IPS-18c (cell line): ENCODE measurements around the gene PLEKHM3.

Source experiments
- H3K4me3 ChIP-seq: 2 replicates; pipeline ENCODE4 v1.7.0; 2013; ENCODE audit warnings: low read depth, mild to moderate bottlenecking, low read length, moderate library complexity; ENCODE audit not compliant: insufficient read depth
- H3K9me3 ChIP-seq: one replicate; pipeline ENCODE4 v1.6.1; 2013; ENCODE audit warnings: mild to moderate bottlenecking, low read length, moderate library complexity; ENCODE audit not compliant: control insufficient read depth, insufficient read depth

The PLEKHM3 gene

DNA sequence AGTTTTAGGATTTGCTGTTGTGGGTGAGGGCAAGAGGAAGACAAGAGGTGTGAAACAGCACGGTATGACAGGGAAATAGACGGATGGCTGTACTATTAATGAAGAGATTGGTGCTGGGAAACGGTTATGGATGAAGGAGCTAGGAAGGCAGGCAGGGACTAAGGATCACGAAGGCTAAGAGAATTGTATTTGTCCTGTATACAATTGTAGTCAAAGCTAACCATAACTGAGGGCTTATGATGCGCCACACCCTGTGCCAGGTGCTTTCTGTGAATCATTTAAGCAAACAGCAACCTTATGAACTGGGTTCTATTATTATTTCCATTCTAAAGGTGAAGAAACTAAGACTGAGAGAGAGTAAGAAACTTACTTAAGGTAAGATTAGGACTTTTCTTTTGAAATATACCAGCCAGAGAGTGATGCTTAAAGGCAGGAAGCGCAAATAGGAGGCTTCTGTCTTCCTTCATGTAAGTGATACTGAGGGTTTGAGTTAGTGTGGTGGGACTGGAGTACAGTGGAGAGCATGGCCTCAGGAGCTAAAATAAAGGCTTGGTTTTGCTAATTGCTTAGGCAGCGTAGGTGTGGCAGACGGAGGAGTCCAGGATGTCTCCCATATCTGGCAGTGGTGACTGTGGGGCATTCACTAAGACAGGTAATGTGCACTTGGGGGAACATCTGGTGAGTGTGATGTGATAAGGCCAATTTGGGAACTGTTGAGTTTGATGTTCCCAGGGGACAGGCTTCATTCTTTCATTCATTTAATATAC, 85.8 kb downstream of the PLEKHM3 start:
- no peaks in the 10 kb centered on the region for H3K9me3 ChIP-seq

DNA sequence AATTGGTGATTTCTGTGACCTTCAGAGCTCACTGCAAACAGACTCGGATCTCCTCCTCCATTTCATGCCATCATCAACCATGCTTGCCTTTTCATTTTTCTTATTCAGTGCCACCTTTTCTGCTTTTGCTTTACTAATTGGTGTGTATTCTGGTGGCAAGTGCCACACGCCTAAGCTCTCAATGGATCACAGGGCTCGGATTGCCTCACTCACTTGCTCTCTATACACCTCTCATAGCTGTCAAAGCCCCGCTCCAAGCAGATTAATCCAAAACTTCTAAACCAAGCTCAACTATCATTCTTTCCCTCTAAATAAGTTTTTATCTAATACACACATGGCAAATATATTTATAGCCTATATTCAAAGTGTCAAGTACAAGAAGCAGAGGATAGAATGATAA, 86.4 kb downstream of the PLEKHM3 start:
- Histone ChIP-seq H3K4me3 (no peak overlapping the region), H3K9me3 (no peaks in the 10 kb centered on the region)

More for the DNA sequence above, 85.8 kb downstream of the PLEKHM3 start:
- H3K4me3 ChIP-seq, result no peak overlapping the region

DNA sequence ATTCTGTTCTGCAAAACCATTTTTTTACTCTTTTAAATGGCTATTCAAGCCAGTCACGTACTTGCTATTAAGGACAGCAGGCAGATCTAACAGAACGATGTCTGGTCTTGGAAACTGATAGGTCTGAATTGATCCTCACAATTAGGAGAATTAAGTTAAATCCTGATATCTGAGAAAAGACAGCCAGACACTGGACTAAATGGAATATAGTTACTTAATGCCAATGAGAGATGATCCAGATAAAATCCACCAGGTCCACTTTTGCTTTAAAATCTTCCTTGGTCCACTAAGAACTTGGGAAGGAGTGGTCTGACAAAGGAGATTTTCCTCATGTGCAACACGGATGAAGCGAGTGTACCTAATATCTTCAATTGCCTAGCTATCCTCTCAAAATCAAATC, 86.9 kb downstream of the PLEKHM3 start:
- Histone ChIP-seq H3K4me3 (no peak overlapping the region), H3K9me3 (no peaks in the 10 kb centered on the region)

- Histone ChIP-seq H3K4me3 (no peak overlapping the region), H3K9me3 (no peaks in the 10 kb centered on the region)
These were observed 87.5 kb downstream of the PLEKHM3 start for GRCh38 chr2:207937823-207938222.

GRCh38 chr2:207937253-207937652, 88.1 kb downstream of the PLEKHM3 start:
- Histone ChIP-seq H3K9me3 (no peaks in the 10 kb centered on the region), H3K4me3 (no peak overlapping the region)

- H3K4me3 ChIP-seq, result no peak overlapping the region
- H3K9me3 ChIP-seq, result no peaks in the 10 kb centered on the region
These were observed 88.9 kb downstream of the PLEKHM3 start for GRCh38 chr2:207936380-207936779.

GRCh38 chr2:207935991-207936370, 89.3 kb downstream of the PLEKHM3 start:
- no peaks in the 10 kb centered on the region for H3K9me3 ChIP-seq

GRCh38 chr2:207935121-207935990, 90.0 kb downstream of the PLEKHM3 start:
- no peaks in the 10 kb centered on the region for H3K9me3 ChIP-seq

More at GRCh38 chr2:207935991-207936370, 89.3 kb downstream of the PLEKHM3 start:
- no peak overlapping the region for H3K4me3 ChIP-seq

DNA sequence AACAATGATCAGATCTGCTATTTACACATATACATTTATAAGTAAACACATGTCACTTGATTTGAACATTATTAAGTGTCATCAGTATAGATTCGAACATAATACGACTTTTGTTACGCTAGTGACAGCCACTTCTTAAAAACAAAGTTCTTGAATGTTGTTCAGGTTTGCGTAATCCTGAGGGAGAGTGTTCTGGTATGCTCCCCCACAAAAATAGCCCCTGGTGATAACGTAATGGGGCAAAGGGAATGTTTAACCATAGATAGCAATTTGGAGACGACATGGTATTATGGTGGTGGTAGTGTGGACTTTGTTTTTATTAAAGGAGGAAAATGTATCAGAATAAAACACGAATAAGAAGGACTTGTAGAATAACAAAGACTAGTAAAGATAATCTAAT, 90.6 kb downstream of the PLEKHM3 start:
- H3K9me3 ChIP-seq, result no peaks in the 10 kb centered on the region
- no peak overlapping the region for H3K4me3 ChIP-seq

More at GRCh38 chr2:207935121-207935990, 90.0 kb downstream of the PLEKHM3 start:
- H3K4me3 ChIP-seq, result no peak overlapping the region

GRCh38 chr2:207933396-207934065, 91.8 kb downstream of the PLEKHM3 start:
- no peaks in the 10 kb centered on the region for H3K9me3 ChIP-seq
- no peak overlapping the region for H3K4me3 ChIP-seq

- H3K4me3 ChIP-seq, result no peak overlapping the region
- no peaks in the 10 kb centered on the region for H3K9me3 ChIP-seq
These were observed 93.2 kb downstream of the PLEKHM3 start for GRCh38 chr2:207932106-207932505.

DNA sequence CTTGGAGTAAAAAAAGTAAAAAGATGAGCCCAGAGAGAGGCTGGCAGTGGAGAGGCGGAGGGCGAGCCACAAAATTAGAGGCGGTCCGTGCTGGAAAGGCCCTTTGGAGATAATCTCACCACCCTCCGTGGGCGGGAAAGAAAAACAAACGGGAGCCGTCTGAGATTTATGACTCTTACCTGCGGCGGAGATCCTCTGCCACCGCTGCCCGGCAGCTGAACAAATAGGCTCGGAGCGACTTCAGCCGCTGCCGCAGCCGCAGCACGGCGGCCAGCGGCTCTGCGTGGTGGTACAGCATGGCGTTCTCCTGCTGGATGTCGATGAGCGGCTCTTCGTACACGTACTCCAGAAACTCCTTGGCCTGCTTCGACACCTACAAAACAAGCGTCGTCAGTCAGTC, 94.6 kb downstream of the PLEKHM3 start:
- H3K4me3 ChIP-seq, result no peak overlapping the region
- no peaks in the 10 kb centered on the region for H3K9me3 ChIP-seq

DNA sequence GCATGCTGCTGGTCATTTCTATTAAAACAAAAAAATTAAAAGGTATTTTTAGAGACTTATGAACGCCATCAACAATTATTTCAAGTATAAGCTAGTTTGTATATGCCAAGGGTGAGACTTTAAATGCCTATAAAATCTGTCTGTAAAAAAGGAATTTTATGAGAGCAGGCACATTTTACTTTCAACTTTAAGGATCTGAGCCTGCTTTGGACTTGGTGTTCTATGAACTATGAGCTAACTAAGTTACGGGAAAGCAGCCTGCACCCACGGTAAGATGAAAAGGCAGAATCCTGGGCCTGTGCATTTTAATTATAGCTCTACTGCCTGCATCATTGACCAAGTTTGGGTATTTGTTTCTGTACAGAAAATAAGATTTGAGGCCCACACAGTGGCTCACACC, 95.4 kb downstream of the PLEKHM3 start:
- H3K9me3 ChIP-seq, result no peaks in the 10 kb centered on the region
- H3K4me3 ChIP-seq, result no peak overlapping the region

GRCh38 chr2:207928079-207928478, 97.2 kb downstream of the PLEKHM3 start:
- H3K9me3 ChIP-seq, result no peaks in the 10 kb centered on the region
- no peak overlapping the region for H3K4me3 ChIP-seq

GRCh38 chr2:207926989-207927300, 98.4 kb downstream of the PLEKHM3 start:
- H3K4me3 ChIP-seq, result no peak overlapping the region

GRCh38 chr2:207926133-207926988, 99.0 kb downstream of the PLEKHM3 start:
- no peak overlapping the region for H3K4me3 ChIP-seq

More at GRCh38 chr2:207926989-207927300, 98.4 kb downstream of the PLEKHM3 start:
- H3K9me3 ChIP-seq, result no peaks in the 10 kb centered on the region

GRCh38 chr2:207925601-207926000, 99.7 kb downstream of the PLEKHM3 start:
- no peak overlapping the region for H3K4me3 ChIP-seq
- H3K9me3 ChIP-seq, result no peaks in the 10 kb centered on the region

More at GRCh38 chr2:207926133-207926988, 99.0 kb downstream of the PLEKHM3 start:
- H3K9me3 ChIP-seq, result no peaks in the 10 kb centered on the region
